IMR-90 (cell line): ENCODE results near the gene FOXN4. TPM values are rescaled to one million over a fixed set of nuclear protein-coding genes. Genes with fewer than 3 reads are reported as not detected.

Experiments used
- ATAC-seq: fragments of 200-7000 bp; cut with Tn5 transposase; 2 replicates; pipeline ENCODE4 v1.9.1; 2020; ENCODE audit warnings: low read depth, mild to moderate bottlenecking, moderate library complexity
- BruUV-seq: library from RNA; stranded (reverse); fragments of 400-500 nt; replicated peaks from 2 replicates; lab custom pipeline; 2021; lab: Mats Ljungman, UMichigan
- CTCF ChIA-PET: fragments of 300-600 bp; formaldehyde crosslinking; extraction: SDS; loops from one replicate; lab custom pipeline; 2021; ENCODE audit warnings: antibody characterized with exemption; lab: Yijun Ruan, JAX
- POLR2A ChIA-PET: fragments of 300-600 bp; sonication (Branson Sonifier 250); formaldehyde crosslinking; loops from one replicate; lab custom pipeline; 2022; ENCODE audit warnings: antibody characterized with exemption; ENCODE audit not compliant: unreplicated experiment; lab: Charles Lee
- DNase-seq: peaks from one replicate; pipeline ENCODE4 v3.0.0; 2013
- H2AFZ ChIP-seq: replicated peaks from 2 replicates; pipeline ENCODE3; 2013; ENCODE audit warnings: low read length, mild to moderate bottlenecking; ENCODE audit not compliant: poor library complexity
- H2AK5ac ChIP-seq: 2 replicates; pipeline ENCODE4 v1.6.1; 2013; ENCODE audit warnings: low read depth, low read length, inconsistent platforms
- H2AK9ac ChIP-seq: replicated peaks from 2 replicates; pipeline ENCODE3; 2013; ENCODE audit warnings: mild to moderate bottlenecking, low read depth, low read length, moderate library complexity; ENCODE audit not compliant: poor library complexity
- H2BK120ac ChIP-seq: 2 replicates; pipeline ENCODE4 v1.6.1; 2013; ENCODE audit warnings: low read depth, low read length, inconsistent platforms
- H2BK15ac ChIP-seq: 3 replicates; pipeline ENCODE4 v1.6.1; 2013; ENCODE audit warnings: low read depth, low read length, inconsistent platforms
- H2BK20ac ChIP-seq: 2 replicates; pipeline ENCODE4 v1.6.1; 2013; ENCODE audit warnings: low read depth, mild to moderate bottlenecking, inconsistent platforms, low read length, moderate library complexity
- H2BK5ac ChIP-seq: 2 replicates; pipeline ENCODE4 v1.6.1; 2013; ENCODE audit warnings: mild to moderate bottlenecking, low read depth, low read length, inconsistent platforms; ENCODE audit not compliant: poor library complexity, severe bottlenecking
- H3K14ac ChIP-seq: replicated peaks from 2 replicates; pipeline ENCODE4 v1.6.1; 2013; ENCODE audit warnings: low read depth, low read length, inconsistent platforms
- H3K18ac ChIP-seq: 2 replicates; pipeline ENCODE4 v1.6.1; 2013; ENCODE audit warnings: low read depth, low read length, control low read depth
- H3K23ac ChIP-seq: 2 replicates; pipeline ENCODE4 v1.6.1; 2013; ENCODE audit warnings: low read depth, low read length, inconsistent platforms
- H3K27ac ChIP-seq: 2 replicates; pipeline ENCODE4 v1.5.1; 2013; ENCODE audit warnings: mild to moderate bottlenecking, control low read depth, low read length; ENCODE audit not compliant: insufficient read depth
- H3K27me3 ChIP-seq: 2 replicates; pipeline ENCODE4 v1.6.1; 2013; ENCODE audit warnings: low read length; ENCODE audit not compliant: control insufficient read depth, insufficient read depth
- H3K36me3 ChIP-seq: 2 replicates; pipeline ENCODE4 v1.6.1; 2013; ENCODE audit warnings: low read length, mixed read lengths; ENCODE audit not compliant: control insufficient read depth, insufficient read depth
- H3K4ac ChIP-seq: 2 replicates; pipeline ENCODE4 v1.6.1; 2013; ENCODE audit warnings: low read depth, low read length, inconsistent platforms
- H3K4me1 ChIP-seq: 2 replicates; pipeline ENCODE4 v1.6.1; 2013; ENCODE audit warnings: low read length, mixed read lengths; ENCODE audit not compliant: control insufficient read depth, insufficient read depth
- H3K4me2 ChIP-seq: 2 replicates; pipeline ENCODE4 v1.6.1; 2013; ENCODE audit warnings: low read depth, mild to moderate bottlenecking, control low read depth, low read length, moderate library complexity
- H3K4me3 ChIP-seq: 2 replicates; pipeline ENCODE4 v1.5.1; 2013; ENCODE audit warnings: low read depth, mild to moderate bottlenecking, control low read depth, low read length, moderate library complexity; ENCODE audit not compliant: insufficient read depth
- H3K56ac ChIP-seq: 2 replicates; pipeline ENCODE4 v1.6.1; 2013; ENCODE audit warnings: low read length, inconsistent platforms; ENCODE audit not compliant: insufficient read depth; ENCODE audit errors: extremely low read depth
- H3K79me1 ChIP-seq, 2 experiments: 2 replicates each; pipeline ENCODE4 v1.6.1; 2013; ENCODE audit warnings: low read length in 2 of 2, inconsistent platforms in 1 of 2, low read depth in 1 of 2
- H3K9ac ChIP-seq: 2 replicates; pipeline ENCODE4 v1.6.1; 2013; ENCODE audit warnings: low read depth, low read length, control low read depth
- H3K9me1 ChIP-seq: 2 replicates; pipeline ENCODE4 v1.6.1; 2013; ENCODE audit warnings: low read length, inconsistent platforms; ENCODE audit not compliant: insufficient read depth
- H3K9me3 ChIP-seq: 2 replicates; pipeline ENCODE4 v1.6.1; 2013; ENCODE audit warnings: low read length; ENCODE audit not compliant: control insufficient read depth, insufficient read depth
- H4K20me1 ChIP-seq: 2 replicates; pipeline ENCODE4 v1.6.1; 2013; ENCODE audit warnings: low read length, inconsistent platforms; ENCODE audit not compliant: insufficient read depth
- H4K5ac ChIP-seq: 2 replicates; pipeline ENCODE4 v1.6.1; 2013; ENCODE audit warnings: mild to moderate bottlenecking, low read depth, low read length, control low read depth
- H4K8ac ChIP-seq, 2 experiments: 2 replicates each; pipeline ENCODE4 v1.6.1; 2013; ENCODE audit warnings: low read depth in 2 of 2, low read length in 2 of 2, control low read depth in 1 of 2, inconsistent platforms in 1 of 2
- H4K91ac ChIP-seq: 2 replicates; pipeline ENCODE4 v1.6.1; 2013; ENCODE audit warnings: low read depth, low read length, inconsistent platforms; ENCODE audit not compliant: insufficient read depth
- BHLHE40 ChIP-seq: fragments of 150-350 bp; IDR thresholded peaks from 2 replicates; pipeline ENCODE4 v1.6.1; 2016; ENCODE audit warnings: mild to moderate bottlenecking, low read depth, low read length
- CEBPB ChIP-seq: IDR thresholded peaks from 2 replicates; pipeline ENCODE4 v1.6.1; 2012; ENCODE audit warnings: low read depth, low read length, improper control_type of control experiment
- CHD1 ChIP-seq: IDR thresholded peaks from 2 replicates; pipeline ENCODE4 v1.6.1; 2012; ENCODE audit warnings: low read depth, low read length, improper control_type of control experiment
- FOS ChIP-seq: fragments of 150-350 bp; IDR thresholded peaks from 2 replicates; pipeline ENCODE4 v1.6.1; 2016; ENCODE audit warnings: low read depth, low read length
- MAFK ChIP-seq: IDR thresholded peaks from 2 replicates; pipeline ENCODE4 v1.6.1; 2012; ENCODE audit warnings: low read depth, low read length, improper control_type of control experiment
- MAZ ChIP-seq: IDR thresholded peaks from 2 replicates; pipeline ENCODE4 v1.6.1; 2012; ENCODE audit warnings: low read depth, mild to moderate bottlenecking, low read length, improper control_type of control experiment, moderate library complexity, borderline replicate concordance
- MXI1 ChIP-seq: IDR thresholded peaks from 2 replicates; pipeline ENCODE4 v1.6.1; 2012; ENCODE audit warnings: low read depth, mild to moderate bottlenecking, low read length, moderate library complexity, borderline replicate concordance
- NFE2L2 ChIP-seq: fragments of 150-350 bp; IDR thresholded peaks from 2 replicates; pipeline ENCODE4 v1.6.1; 2016; ENCODE audit warnings: low read depth, mild to moderate bottlenecking, low read length
- POLR2A ChIP-seq: IDR thresholded peaks from 2 replicates; pipeline ENCODE4 v1.6.1; 2012; ENCODE audit warnings: mild to moderate bottlenecking, low read depth, low read length
- RAD21 ChIP-seq: IDR thresholded peaks from 2 replicates; pipeline ENCODE4 v1.6.1; 2012; ENCODE audit warnings: low read length, improper control_type of control experiment
- RCOR1 ChIP-seq: IDR thresholded peaks from 2 replicates; pipeline ENCODE4 v1.6.1; 2012; ENCODE audit warnings: mild to moderate bottlenecking, low read length, improper control_type of control experiment; ENCODE audit not compliant: insufficient replicate concordance
- RFX5 ChIP-seq: IDR thresholded peaks from 2 replicates; pipeline ENCODE4 v1.8.0; 2012; ENCODE audit warnings: low read depth, mild to moderate bottlenecking, low read length, moderate library complexity
- SMC3 ChIP-seq: fragments of 150-350 bp; IDR thresholded peaks from 2 replicates; pipeline ENCODE4 v1.6.1; 2016; ENCODE audit warnings: low read depth, mild to moderate bottlenecking, antibody characterized with exemption, low read length, moderate library complexity
- WGBS, 2 experiments: methylation state at CpG; one replicate each; pipeline versions ENCODE4 v1.1.5 to v1.1.7; 2013; ENCODE audit warnings: missing lambda C conversion rate in 2 of 2; ENCODE audit not compliant: insufficient read length in 1 of 2; ENCODE audit errors: extremely low coverage in 2 of 2; 5-methylcytosine and 5-hydroxymethylcytosine counted together
- dilution Hi-C: fragments of 300-500 bp; cut with HindIII; formaldehyde crosslinking; loops from one replicate; pipeline ENCODE4 v1.14.3; 2018; ENCODE audit warnings: low sequenced_read_pairs; ENCODE audit not compliant: unreplicated experiment
- in situ Hi-C: fragments of 300-500 bp; cut with MboI; formaldehyde crosslinking; loops from 3 replicates; pipeline ENCODE4 v1.14.3; 2019; ENCODE audit warnings: low sequenced_read_pairs, inconsistent platforms, mixed read lengths
- intact Hi-C: fragments of 100-400 bp; cut with micrococcal nuclease; formaldehyde crosslinking; loops from 2 replicates; pipeline ENCODE4 v1.10.0; 2022
- polyA plus RNA-seq, 3 experiments: library from polyadenylated mRNA; depleted of rRNA; stranded (reverse); fragments of >200 nt; gene quantifications; 2 replicates each; pipeline ENCODE4 v1.2.3, GENCODE V29; 2012; ENCODE audit warnings: low replicate concordance in 1 of 3
- total RNA-seq: library from RNA; depleted of rRNA; stranded (reverse); fragments of >200 nt; gene quantifications from 2 replicates; pipeline ENCODE4 v1.2.3, GENCODE V29; 2012
- TF ChIP-seq, protein P1 (sequence below): conservative IDR thresholded peaks from 2 replicates; pipeline ENCODE4 v1.5.1; 2012; ENCODE audit warnings: mild to moderate bottlenecking, low read depth, low read length, improper control_type of control experiment
- TF ChIP-seq, protein P2 (sequence below): fragments of 150-350 bp; IDR thresholded peaks from 2 replicates; pipeline ENCODE4 v1.6.1; 2016; ENCODE audit warnings: low read depth, mild to moderate bottlenecking, low read length, moderate library complexity, borderline replicate concordance
- TF ChIP-seq, protein P3 (sequence below): fragments of 150-350 bp; IDR thresholded peaks from 2 replicates; pipeline ENCODE4 v1.6.1; 2017; ENCODE audit warnings: mild to moderate bottlenecking, antibody characterized with exemption, low read length, low read depth

The FOXN4 gene
- total and polyA plus RNA-seq, 2 of the 4 experiments (the other 2 are of a cell fraction) = not detected

DNA sequence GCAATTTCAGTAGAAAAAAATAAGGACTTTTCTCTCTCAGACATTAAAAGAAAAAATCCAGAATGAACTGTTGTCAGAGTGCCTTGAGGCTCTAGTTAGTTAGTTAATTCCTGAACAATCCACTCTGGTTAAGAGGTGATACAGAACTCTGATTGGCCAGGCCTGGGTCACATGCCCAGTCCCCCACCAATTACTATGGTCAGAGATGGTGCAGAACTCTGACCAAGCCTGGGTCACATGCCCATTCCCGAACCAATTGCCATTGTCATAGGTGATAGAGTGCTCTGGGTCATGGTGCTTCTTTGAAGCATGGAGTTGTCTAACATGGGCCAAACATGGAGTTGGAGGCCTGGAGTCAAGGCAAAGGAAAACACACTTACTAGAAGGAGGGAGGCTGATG, 27.5 kb upstream of the FOXN4 start:
- Histone ChIP-seq H2AFZ (no peak overlapping the region), H3K9me1 (no peaks in the 10 kb centered on the region), H3K56ac (no peak overlapping the region), H3K18ac (no peak overlapping the region), H3K27ac (no peak overlapping the region), H2BK5ac (no peak overlapping the region), H3K4me3 (no peak overlapping the region), H3K14ac (no peak overlapping the region), H2BK15ac (no peak overlapping the region), H3K9me3 (no peaks in the 10 kb centered on the region), H4K91ac (no peak overlapping the region), H2BK20ac (no peak overlapping the region), H3K4me2 (no peak overlapping the region), H3K36me3 (no peaks in the 10 kb centered on the region), H4K20me1 (no peaks in the 10 kb centered on the region), H2BK120ac (no peak overlapping the region), H3K79me1 (no peaks in the 10 kb centered on the region), H2AK9ac (no peak overlapping the region), H3K27me3 (peaks cover 6% of the 10 kb centered on the region), H2AK5ac (no peak overlapping the region), H4K5ac (no peak overlapping the region), H4K8ac (no peak overlapping the region), H3K4me1 (no peaks in the 10 kb centered on the region), H3K4ac (no peak overlapping the region), H3K9ac (no peak overlapping the region), H3K23ac (no peak overlapping the region)
- no CpG with 5 or more reads among the region's 1 CpG for WGBS, 2 experiments
- BruUV-seq = no TSS peak
- in situ Hi-C loops (no loop called here), intact Hi-C loops (no loop called here), dilution Hi-C loops (no loop called here)
- TF ChIP-seq RAD21 (no peak), MAZ (no peak), CHD1 (no peak), BHLHE40 (no peak), CEBPB (no peak), NFE2L2 (no peak), SMC3 (no peak), RFX5 (no peak), MAFK (no peak), POLR2A (no peak), RCOR1 (no peak), MXI1 (no peak), FOS (no peak)
- TF ChIP-seq, protein P1, sequence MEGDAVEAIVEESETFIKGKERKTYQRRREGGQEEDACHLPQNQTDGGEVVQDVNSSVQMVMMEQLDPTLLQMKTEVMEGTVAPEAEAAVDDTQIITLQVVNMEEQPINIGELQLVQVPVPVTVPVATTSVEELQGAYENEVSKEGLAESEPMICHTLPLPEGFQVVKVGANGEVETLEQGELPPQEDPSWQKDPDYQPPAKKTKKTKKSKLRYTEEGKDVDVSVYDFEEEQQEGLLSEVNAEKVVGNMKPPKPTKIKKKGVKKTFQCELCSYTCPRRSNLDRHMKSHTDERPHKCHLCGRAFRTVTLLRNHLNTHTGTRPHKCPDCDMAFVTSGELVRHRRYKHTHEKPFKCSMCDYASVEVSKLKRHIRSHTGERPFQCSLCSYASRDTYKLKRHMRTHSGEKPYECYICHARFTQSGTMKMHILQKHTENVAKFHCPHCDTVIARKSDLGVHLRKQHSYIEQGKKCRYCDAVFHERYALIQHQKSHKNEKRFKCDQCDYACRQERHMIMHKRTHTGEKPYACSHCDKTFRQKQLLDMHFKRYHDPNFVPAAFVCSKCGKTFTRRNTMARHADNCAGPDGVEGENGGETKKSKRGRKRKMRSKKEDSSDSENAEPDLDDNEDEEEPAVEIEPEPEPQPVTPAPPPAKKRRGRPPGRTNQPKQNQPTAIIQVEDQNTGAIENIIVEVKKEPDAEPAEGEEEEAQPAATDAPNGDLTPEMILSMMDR = no peak
- TF ChIP-seq, protein P2, sequence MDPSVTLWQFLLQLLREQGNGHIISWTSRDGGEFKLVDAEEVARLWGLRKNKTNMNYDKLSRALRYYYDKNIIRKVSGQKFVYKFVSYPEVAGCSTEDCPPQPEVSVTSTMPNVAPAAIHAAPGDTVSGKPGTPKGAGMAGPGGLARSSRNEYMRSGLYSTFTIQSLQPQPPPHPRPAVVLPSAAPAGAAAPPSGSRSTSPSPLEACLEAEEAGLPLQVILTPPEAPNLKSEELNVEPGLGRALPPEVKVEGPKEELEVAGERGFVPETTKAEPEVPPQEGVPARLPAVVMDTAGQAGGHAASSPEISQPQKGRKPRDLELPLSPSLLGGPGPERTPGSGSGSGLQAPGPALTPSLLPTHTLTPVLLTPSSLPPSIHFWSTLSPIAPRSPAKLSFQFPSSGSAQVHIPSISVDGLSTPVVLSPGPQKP = no peak
- TF ChIP-seq, protein P3, sequence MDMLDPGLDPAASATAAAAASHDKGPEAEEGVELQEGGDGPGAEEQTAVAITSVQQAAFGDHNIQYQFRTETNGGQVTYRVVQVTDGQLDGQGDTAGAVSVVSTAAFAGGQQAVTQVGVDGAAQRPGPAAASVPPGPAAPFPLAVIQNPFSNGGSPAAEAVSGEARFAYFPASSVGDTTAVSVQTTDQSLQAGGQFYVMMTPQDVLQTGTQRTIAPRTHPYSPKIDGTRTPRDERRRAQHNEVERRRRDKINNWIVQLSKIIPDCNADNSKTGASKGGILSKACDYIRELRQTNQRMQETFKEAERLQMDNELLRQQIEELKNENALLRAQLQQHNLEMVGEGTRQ = no peak
- POLR2A ChIA-PET = no interaction called here
- CTCF ChIA-PET = interaction anchor here (0.6 kb wide), 1 partner anchor 21 kb away, joined by 3 read pairs; no protein-coding TSS in a partner anchor
- DNase-seq = no peak
- no peak for ATAC-seq
